ENCODE measurements around the gene ADH4.

Gene ADH4

GRCh38 chr4:99161373-99162099, 17.4 kb upstream of the ADH4 start:
- Histone ChIP-seq H3K4me2 (ENCODE audit: low read depth, low read length) (no peak overlapping the region), H2AFZ (ENCODE audit: low read length) (no peak overlapping the region), H3K27me3 (replicated peaks; ENCODE audit: insufficient read depth, low read length) (no peaks in the 10 kb centered on the region), H3K9ac (ENCODE audit: low read length) (no peak overlapping the region), H3K9me3 (replicated peaks; ENCODE audit: insufficient read depth, low read length) (no peaks in the 10 kb centered on the region), H4K20me1 (ENCODE audit: insufficient read depth, low read length) (no peaks in the 10 kb centered on the region), H3K36me3 (replicated peaks; ENCODE audit: insufficient read depth, low read length) (no peaks in the 10 kb centered on the region), H3K4me3 (ENCODE audit: low read length) (no peak overlapping the region), H3K4me1 (ENCODE audit: low read length) (no peaks in the 10 kb centered on the region), H3K9me2 (replicated peaks; ENCODE audit: insufficient read depth, low read length) (no peaks in the 10 kb centered on the region), H3F3A (ENCODE audit: insufficient read depth, low read length) (no peaks in the 10 kb centered on the region), H3K79me2 (ENCODE audit: low read length) (no peaks in the 10 kb centered on the region), H3K27ac (ENCODE audit: low read length) (no peak overlapping the region)
- TF ChIP-seq, protein P1, sequence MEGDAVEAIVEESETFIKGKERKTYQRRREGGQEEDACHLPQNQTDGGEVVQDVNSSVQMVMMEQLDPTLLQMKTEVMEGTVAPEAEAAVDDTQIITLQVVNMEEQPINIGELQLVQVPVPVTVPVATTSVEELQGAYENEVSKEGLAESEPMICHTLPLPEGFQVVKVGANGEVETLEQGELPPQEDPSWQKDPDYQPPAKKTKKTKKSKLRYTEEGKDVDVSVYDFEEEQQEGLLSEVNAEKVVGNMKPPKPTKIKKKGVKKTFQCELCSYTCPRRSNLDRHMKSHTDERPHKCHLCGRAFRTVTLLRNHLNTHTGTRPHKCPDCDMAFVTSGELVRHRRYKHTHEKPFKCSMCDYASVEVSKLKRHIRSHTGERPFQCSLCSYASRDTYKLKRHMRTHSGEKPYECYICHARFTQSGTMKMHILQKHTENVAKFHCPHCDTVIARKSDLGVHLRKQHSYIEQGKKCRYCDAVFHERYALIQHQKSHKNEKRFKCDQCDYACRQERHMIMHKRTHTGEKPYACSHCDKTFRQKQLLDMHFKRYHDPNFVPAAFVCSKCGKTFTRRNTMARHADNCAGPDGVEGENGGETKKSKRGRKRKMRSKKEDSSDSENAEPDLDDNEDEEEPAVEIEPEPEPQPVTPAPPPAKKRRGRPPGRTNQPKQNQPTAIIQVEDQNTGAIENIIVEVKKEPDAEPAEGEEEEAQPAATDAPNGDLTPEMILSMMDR (IDR thresholded peaks at IDR 0.05; ENCODE audit: low read length): no peak
- no peak for TF ChIP-seq EZH2 (optimal IDR thresholded peaks at IDR 0.05; ENCODE audit: low read depth, low read length)
- no peak for TF ChIP-seq EZH2phosphoT487 (IDR thresholded peaks at IDR 0.05; ENCODE audit: low read length)
- DNase-seq: no peak

- Histone ChIP-seq H3K9me2 (replicated peaks; ENCODE audit: insufficient read depth, low read length) (no peaks in the 10 kb centered on the region), H4K20me1 (ENCODE audit: insufficient read depth, low read length) (no peaks in the 10 kb centered on the region), H3K9me3 (replicated peaks; ENCODE audit: insufficient read depth, low read length) (no peaks in the 10 kb centered on the region), H2AFZ (ENCODE audit: low read length) (no peak overlapping the region), H3K4me1 (ENCODE audit: low read length) (no peaks in the 10 kb centered on the region), H3K27me3 (replicated peaks; ENCODE audit: insufficient read depth, low read length) (no peaks in the 10 kb centered on the region), H3K4me2 (ENCODE audit: low read depth, low read length) (no peak overlapping the region), H3K27ac (ENCODE audit: low read length) (no peak overlapping the region), H3F3A (ENCODE audit: insufficient read depth, low read length) (no peaks in the 10 kb centered on the region), H3K36me3 (replicated peaks; ENCODE audit: insufficient read depth, low read length) (no peaks in the 10 kb centered on the region), H3K4me3 (ENCODE audit: low read length) (no peak overlapping the region), H3K79me2 (ENCODE audit: low read length) (no peaks in the 10 kb centered on the region), H3K9ac (ENCODE audit: low read length) (no peak overlapping the region)
- no peak for DNase-seq
- TF ChIP-seq, protein P1 (IDR thresholded peaks at IDR 0.05; ENCODE audit: low read length): no peak
- TF ChIP-seq EZH2 (optimal IDR thresholded peaks at IDR 0.05; ENCODE audit: low read depth, low read length) (no peak), EZH2phosphoT487 (IDR thresholded peaks at IDR 0.05; ENCODE audit: low read length) (no peak)
These were observed 15.6 kb upstream of the ADH4 start for GRCh38 chr4:99159699-99160098.

GRCh38 chr4:99157478-99157935, 13.4 kb upstream of the ADH4 start:
- no peak for DNase-seq
- no peaks in the 10 kb centered on the region for H3K79me2 ChIP-seq (ENCODE audit: low read length)
- no peaks in the 10 kb centered on the region for H3K9me2 ChIP-seq (replicated peaks; ENCODE audit: insufficient read depth, low read length)
- no peak overlapping the region for H3K9ac ChIP-seq (ENCODE audit: low read length)
- no peaks in the 10 kb centered on the region for H3F3A ChIP-seq (ENCODE audit: insufficient read depth, low read length)
- H2AFZ ChIP-seq (ENCODE audit: low read length): no peak overlapping the region
- H3K4me1 ChIP-seq (ENCODE audit: low read length): no peaks in the 10 kb centered on the region
- no peaks in the 10 kb centered on the region for H3K9me3 ChIP-seq (replicated peaks; ENCODE audit: insufficient read depth, low read length)
- H3K27me3 ChIP-seq (replicated peaks; ENCODE audit: insufficient read depth, low read length): no peaks in the 10 kb centered on the region
- H3K4me3 ChIP-seq (ENCODE audit: low read length): no peak overlapping the region
- no peak overlapping the region for H3K27ac ChIP-seq (ENCODE audit: low read length)
- TF ChIP-seq EZH2 (optimal IDR thresholded peaks at IDR 0.05; ENCODE audit: low read depth, low read length) (no peak), EZH2phosphoT487 (IDR thresholded peaks at IDR 0.05; ENCODE audit: low read length) (no peak)
- TF ChIP-seq, protein P1 (IDR thresholded peaks at IDR 0.05; ENCODE audit: low read length): no peak
- no peak overlapping the region for H3K4me2 ChIP-seq (ENCODE audit: low read depth, low read length)
- H4K20me1 ChIP-seq (ENCODE audit: insufficient read depth, low read length): no peaks in the 10 kb centered on the region
- no peaks in the 10 kb centered on the region for H3K36me3 ChIP-seq (replicated peaks; ENCODE audit: insufficient read depth, low read length)

Measured in MM.1S (cell line).